ENCODE measurements around the gene GRB10. TPM values are rescaled to one million over a fixed set of nuclear protein-coding genes. Genes with fewer than 3 reads are reported as not detected.

GRB10 gene
- total RNA-seq, 4 donors from 2014 or later, result 37.1 to 109 (median 74.0) TPM

DNA sequence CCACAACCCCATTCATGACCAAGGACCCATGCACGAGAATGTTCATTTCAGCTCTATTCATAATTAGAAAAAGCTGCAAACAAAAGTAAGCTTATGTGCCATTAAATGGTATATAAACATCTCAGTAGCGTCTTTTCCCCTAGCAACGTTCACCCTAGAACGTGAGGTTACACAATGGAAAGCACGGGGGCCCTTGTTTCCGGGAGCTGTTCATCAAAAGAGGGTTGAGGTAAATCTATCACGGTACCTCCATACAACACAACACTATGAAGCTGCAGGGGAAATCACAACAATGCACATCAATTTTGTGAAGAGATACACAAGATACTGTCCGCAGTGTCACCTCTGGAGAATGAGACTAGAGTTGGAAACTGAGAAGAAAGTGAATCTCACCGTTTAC, 136.6 kb downstream of the GRB10 start:
- TF ChIP-seq, protein P1, sequence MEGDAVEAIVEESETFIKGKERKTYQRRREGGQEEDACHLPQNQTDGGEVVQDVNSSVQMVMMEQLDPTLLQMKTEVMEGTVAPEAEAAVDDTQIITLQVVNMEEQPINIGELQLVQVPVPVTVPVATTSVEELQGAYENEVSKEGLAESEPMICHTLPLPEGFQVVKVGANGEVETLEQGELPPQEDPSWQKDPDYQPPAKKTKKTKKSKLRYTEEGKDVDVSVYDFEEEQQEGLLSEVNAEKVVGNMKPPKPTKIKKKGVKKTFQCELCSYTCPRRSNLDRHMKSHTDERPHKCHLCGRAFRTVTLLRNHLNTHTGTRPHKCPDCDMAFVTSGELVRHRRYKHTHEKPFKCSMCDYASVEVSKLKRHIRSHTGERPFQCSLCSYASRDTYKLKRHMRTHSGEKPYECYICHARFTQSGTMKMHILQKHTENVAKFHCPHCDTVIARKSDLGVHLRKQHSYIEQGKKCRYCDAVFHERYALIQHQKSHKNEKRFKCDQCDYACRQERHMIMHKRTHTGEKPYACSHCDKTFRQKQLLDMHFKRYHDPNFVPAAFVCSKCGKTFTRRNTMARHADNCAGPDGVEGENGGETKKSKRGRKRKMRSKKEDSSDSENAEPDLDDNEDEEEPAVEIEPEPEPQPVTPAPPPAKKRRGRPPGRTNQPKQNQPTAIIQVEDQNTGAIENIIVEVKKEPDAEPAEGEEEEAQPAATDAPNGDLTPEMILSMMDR (IDR thresholded peaks at IDR 0.05; ENCODE audit: low read depth), result no peak

DNA sequence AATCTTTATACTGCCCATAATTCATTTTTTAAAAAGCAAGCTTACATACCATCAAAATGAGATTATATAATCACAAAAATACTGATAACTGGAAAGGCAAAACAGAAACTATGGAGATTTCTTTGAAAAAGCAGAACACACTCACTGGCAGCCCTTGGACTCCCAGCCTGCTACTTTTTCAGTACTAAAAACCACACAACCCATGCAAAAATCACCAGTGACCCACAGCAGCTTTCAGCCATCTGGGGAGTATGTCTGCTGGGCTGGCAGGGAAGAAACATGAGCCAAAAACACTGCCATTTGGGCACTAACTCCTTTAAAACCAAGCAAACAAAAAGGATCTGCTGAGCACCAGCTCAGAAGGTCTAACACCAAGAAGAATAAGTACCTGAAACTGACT, 137.5 kb downstream of the GRB10 start:
- TF ChIP-seq, protein P1 (IDR thresholded peaks at IDR 0.05; ENCODE audit: low read depth), result no peak

DNA sequence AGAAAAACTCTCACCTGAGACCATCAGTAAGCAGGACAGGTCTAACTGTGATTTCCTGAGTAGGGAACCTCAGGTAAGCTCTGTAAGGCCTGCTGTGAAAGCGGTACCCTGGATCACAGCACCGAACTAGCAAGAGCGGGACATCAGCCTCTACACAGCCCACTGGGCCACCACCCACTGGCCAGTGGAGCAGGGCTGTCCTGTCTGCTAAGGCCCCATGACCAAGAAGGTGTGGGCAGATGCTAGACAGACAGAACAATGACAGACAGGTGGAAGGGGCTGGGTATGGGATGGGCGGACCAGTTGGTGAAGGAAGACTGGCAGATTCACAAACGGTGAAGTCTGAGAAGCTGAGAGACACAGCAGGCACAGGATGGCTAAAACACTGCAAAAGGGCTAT, 138.1 kb downstream of the GRB10 start:
- TF ChIP-seq, protein P1 (IDR thresholded peaks at IDR 0.05; ENCODE audit: low read depth), result no peak

DNA sequence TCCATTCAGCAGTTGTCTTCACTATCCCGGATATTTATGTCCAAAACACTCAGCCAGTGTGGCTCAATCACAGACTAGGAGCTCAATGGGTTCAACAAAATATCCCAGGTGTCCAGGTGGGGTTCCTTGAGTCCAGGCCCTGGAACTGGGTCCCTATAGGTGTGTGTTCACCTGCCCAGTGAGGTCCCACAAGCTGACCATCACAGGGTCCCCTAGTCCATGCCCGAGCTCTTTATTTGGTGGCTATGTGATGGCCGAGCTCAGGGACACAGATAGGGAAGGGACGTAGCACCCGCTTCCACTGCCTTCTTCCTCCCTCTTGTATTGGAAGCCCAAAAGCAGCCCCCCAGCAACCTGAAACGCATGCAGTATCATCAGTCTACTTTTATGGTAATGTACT, 138.6 kb downstream of the GRB10 start:
- TF ChIP-seq, protein P1 (IDR thresholded peaks at IDR 0.05; ENCODE audit: low read depth), result no peak

DNA sequence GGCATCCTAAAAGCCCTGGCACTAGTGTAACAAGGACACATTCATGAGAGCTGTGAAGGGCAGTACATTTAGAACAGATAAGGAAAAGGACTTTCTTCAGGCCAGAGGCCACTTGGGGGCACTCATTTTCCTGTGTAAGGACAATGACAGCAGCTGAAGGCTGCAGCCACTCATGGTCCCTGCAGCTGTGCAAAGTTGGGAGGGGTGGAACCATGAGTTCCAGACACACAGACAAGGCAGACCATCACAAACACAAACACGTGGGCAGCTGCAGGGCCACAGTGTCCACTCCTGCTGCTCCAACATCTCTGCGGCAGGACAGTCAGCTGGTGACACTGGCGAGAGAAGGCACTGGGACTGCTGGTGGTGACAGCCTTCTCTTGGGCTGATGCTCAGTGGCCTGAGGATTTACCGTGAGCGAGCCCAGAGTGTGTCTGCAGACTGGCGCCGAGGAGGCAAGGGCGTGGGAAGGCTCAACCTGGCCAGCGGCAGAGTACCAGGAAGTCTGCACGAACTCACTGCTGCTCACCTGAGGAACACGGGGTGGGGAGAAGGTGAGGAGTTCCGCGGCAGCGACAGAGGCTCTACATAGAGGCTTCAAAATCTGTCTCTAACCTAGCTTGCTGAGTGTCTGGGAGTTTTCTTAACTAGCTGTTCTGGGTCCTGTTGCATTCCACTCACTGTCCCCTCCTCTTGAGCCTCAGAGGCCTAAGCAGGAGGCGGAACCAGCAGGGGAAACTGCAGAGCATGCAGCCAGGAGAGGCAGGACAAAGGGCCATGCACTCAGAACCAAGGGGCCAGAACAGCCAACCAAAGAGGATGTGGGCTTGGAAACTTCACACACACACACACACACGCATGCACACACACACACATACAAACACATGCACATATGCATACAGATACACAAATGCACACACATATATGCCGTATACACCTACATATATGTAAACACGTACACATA, 141.0 kb downstream of the GRB10 start:
- TF ChIP-seq, protein P1 (IDR thresholded peaks at IDR 0.05; ENCODE audit: low read depth), result no peak

DNA sequence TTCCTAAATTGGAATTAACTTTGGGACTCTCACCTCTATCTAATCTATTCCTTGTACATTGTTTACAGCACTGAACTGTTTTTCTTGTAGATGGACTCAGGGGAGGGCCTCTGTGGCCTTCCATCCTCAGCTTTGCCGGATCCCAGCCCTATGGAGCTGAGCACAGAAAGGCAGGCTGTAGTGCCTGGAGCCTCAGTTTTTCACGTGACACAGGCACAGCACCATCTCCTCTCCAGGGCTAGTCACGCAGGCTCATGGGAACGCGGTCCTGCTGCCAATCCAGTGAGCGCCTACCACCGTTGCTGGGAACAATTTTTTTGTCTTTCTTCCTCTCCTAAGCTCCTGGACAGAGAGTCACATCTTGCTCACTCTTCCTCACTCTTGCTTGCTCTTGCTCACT, 141.9 kb downstream of the GRB10 start:
- TF ChIP-seq, protein P1 (IDR thresholded peaks at IDR 0.05; ENCODE audit: low read depth), result no peak

DNA sequence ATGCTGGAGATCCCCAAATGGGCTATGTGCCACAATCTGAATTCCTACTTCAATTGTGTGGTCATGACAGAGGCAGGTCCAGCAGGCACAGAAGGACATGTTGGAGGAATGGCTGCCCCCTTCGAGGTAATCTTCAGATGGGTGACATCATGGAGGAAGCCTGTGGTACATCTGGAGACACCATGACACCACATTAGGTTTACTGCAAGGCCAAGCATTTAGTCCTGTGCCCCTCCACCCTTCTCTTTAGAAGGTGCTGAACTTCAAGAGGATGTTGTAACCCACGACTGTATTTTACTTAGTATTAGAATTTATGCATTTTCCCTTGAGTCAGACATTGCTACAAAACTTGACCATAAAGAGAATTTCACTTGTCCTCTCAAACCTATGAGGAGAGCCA, 142.4 kb downstream of the GRB10 start:
- TF ChIP-seq, protein P1 (IDR thresholded peaks at IDR 0.05; ENCODE audit: low read depth), result no peak

All from subcutaneous adipose tissue (tissue), 4 donors.